DND-41 (cell line): ENCODE measurements around the gene ACP4.

Experiments
- CTCF ChIP-seq: IDR thresholded peaks from 2 replicates; pipeline ENCODE4 v1.5.1; 2012; ENCODE audit warnings: borderline replicate concordance, low read length, moderate library complexity, mild to moderate bottlenecking; ENCODE audit not compliant: poor library complexity, severe bottlenecking; ENCODE audit errors: extremely low read depth
- EZH2 ChIP-seq: IDR thresholded peaks from 3 replicates; pipeline ENCODE4 v1.6.1; 2012; ENCODE audit warnings: borderline replicate concordance, low read depth, mild to moderate bottlenecking, moderate library complexity, low read length, inconsistent platforms; ENCODE audit not compliant: severe bottlenecking

- no peak for TF ChIP-seq EZH2
- TF ChIP-seq CTCF = no peak
Measured at GRCh38 chr19:50829801-50830200, 39.6 kb downstream of the ACP4 start.
